Measurements from ENCODE around the gene CEBPG. TPM values are rescaled to one million over a fixed set of nuclear protein-coding genes. Genes with fewer than 3 reads are reported as not detected.

CEBPG gene
- total and polyA plus RNA-seq, 4 donors, result 21.5 to 29.7 (median 24.7) TPM

- TF ChIP-seq CTCF (IDR thresholded peaks at IDR 0.05; ENCODE audit: control extremely low read depth, extremely low read depth), result no peak
- DNase-seq, result no peak
Measured at GRCh38 chr19:33414667-33415605, 41.4 kb downstream of the CEBPG start.

GRCh38 chr19:33416307-33417215 is 43.1 kb downstream of the CEBPG start:
- ATAC-seq (ENCODE audit: insufficient read depth, low FRiP score) (no peak), DNase-seq (peak in 1 of 3 donors; percentile 60)
- no peak overlapping the region for H3K4me3 ChIP-seq

More at GRCh38 chr19:33414667-33415605, 41.4 kb downstream of the CEBPG start:
- Histone ChIP-seq H3K27ac (ENCODE audit: low read depth in 1 of 2, low read length in 1 of 2) (no peak overlapping the region), H3K27me3 (ENCODE audit: control insufficient read depth in 3 of 3, insufficient read depth in 3 of 3, low read length in 2 of 3) (no peaks in the 10 kb centered on the region), H3K9me3 (ENCODE audit: control insufficient read depth in 4 of 4, insufficient read depth in 3 of 4, low read length in 3 of 4) (no peaks in the 10 kb centered on the region), H3K4me1 (ENCODE audit: control insufficient read depth in 5 of 5, insufficient read depth in 5 of 5, low read length in 5 of 5) (peaks cover 0 to 2% (median 0%) of the 10 kb centered on the region in 5 donors), H3K9ac (ENCODE audit: insufficient read depth in 1 of 2, low read length in 2 of 2) (no peak overlapping the region), H3K36me3 (ENCODE audit: control insufficient read depth in 4 of 4, insufficient read depth in 4 of 4, low read length in 4 of 4) (peaks cover 0 to 14% (median 0%) of the 10 kb centered on the region in 4 donors), H3K4me3 (no peak overlapping the region)
- no peak for ATAC-seq (ENCODE audit: insufficient read depth, low FRiP score)
- 90 to 92% methylated on average over 32 of the region's 32 CpGs for WGBS, 2 donors

GRCh38 chr19:33417751-33418150 is 44.2 kb downstream of the CEBPG start:
- no peaks in the 10 kb centered on the region for H3K27me3 ChIP-seq (ENCODE audit: control insufficient read depth in 3 of 3, insufficient read depth in 3 of 3, low read length in 2 of 3)
- no peak for TF ChIP-seq CTCF (IDR thresholded peaks at IDR 0.05; ENCODE audit: control extremely low read depth, extremely low read depth)
- H3K9me3 ChIP-seq (ENCODE audit: control insufficient read depth in 4 of 4, insufficient read depth in 3 of 4, low read length in 3 of 4), result no peaks in the 10 kb centered on the region
- H3K9ac ChIP-seq (ENCODE audit: insufficient read depth in 1 of 2, low read length in 2 of 2), result no peak overlapping the region
- 92 to 94% methylated on average over 14 of the region's 14 CpGs for WGBS, 2 donors
- H3K36me3 ChIP-seq (ENCODE audit: control insufficient read depth in 4 of 4, insufficient read depth in 4 of 4, low read length in 4 of 4), result no peaks in the 10 kb centered on the region
- ATAC-seq (ENCODE audit: insufficient read depth, low FRiP score), result no peak
- DNase-seq, result no peak
- peaks cover 0 to 2% (median 0%) of the 10 kb centered on the region in 5 donors for H3K4me1 ChIP-seq (ENCODE audit: control insufficient read depth in 5 of 5, insufficient read depth in 5 of 5, low read length in 5 of 5)
- no peak overlapping the region for H3K4me3 ChIP-seq
- no peak overlapping the region for H3K27ac ChIP-seq (ENCODE audit: low read depth in 1 of 2, low read length in 1 of 2)

More at GRCh38 chr19:33416307-33417215, 43.1 kb downstream of the CEBPG start:
- Histone ChIP-seq H3K27me3 (ENCODE audit: control insufficient read depth in 3 of 3, insufficient read depth in 3 of 3, low read length in 2 of 3) (no peaks in the 10 kb centered on the region), H3K9ac (ENCODE audit: insufficient read depth in 1 of 2, low read length in 2 of 2) (no peak overlapping the region), H3K36me3 (ENCODE audit: control insufficient read depth in 4 of 4, insufficient read depth in 4 of 4, low read length in 4 of 4) (peaks cover 0 to 3% (median 0%) of the 10 kb centered on the region in 4 donors), H3K9me3 (ENCODE audit: control insufficient read depth in 4 of 4, insufficient read depth in 3 of 4, low read length in 3 of 4) (no peaks in the 10 kb centered on the region), H3K27ac (ENCODE audit: low read depth in 1 of 2, low read length in 1 of 2) (no peak overlapping the region), H3K4me1 (ENCODE audit: control insufficient read depth in 5 of 5, insufficient read depth in 5 of 5, low read length in 5 of 5) (peaks cover 0 to 2% (median 0%) of the 10 kb centered on the region in 5 donors)
- peak; percentile 9 for TF ChIP-seq CTCF (IDR thresholded peaks at IDR 0.05; ENCODE audit: control extremely low read depth, extremely low read depth)
- 46 to 49% methylated on average over 27 of the region's 27 CpGs for WGBS, 2 donors
